Gastrocnemius medialis (tissue), 4 donors: ENCODE data around the gene FPGS. TPM values are rescaled to one million over a fixed set of nuclear protein-coding genes. Genes with fewer than 3 reads are reported as not detected.

ENCODE experiments used
- ATAC-seq, 2 donors: fragments of 150-250 bp; one replicate each; pipeline ENCODE4 v1.9.1; 2016
- DNase-seq, 2 donors: peaks; one replicate each; pipeline ENCODE4 v3.0.0-alpha.2; 2019
- H3K27ac ChIP-seq, 4 donors: fragments of 200-600 bp; sonication (generic); 1 replicate in 1 of 4; 2 replicates in 3 of 4; pipeline ENCODE4 v1.5.1; 2016 to 2018; ENCODE audit warnings: mild to moderate bottlenecking in 2 of 4, moderate library complexity in 1 of 4
- H3K27me3 ChIP-seq, 3 donors: fragments of 200-600 bp; sonication (generic) in 2 of 3; 1 replicate in 1 of 3; 2 replicates in 2 of 3; pipeline versions ENCODE4 v1.5.1 to v1.6.0; 2016 to 2019; ENCODE audit warnings: mild to moderate bottlenecking in 1 of 3, moderate library complexity in 1 of 3
- H3K36me3 ChIP-seq, 2 donors: fragments of 200-600 bp; sonication (generic) in 1 of 2; one replicate each; pipeline ENCODE4 v1.5.1; 2017 to 2018
- H3K4me1 ChIP-seq, 2 donors: fragments of 200-600 bp; sonication (generic) in 1 of 2; one replicate each; pipeline ENCODE4 v1.5.1; 2016 to 2017; ENCODE audit warnings: mild to moderate bottlenecking in 2 of 2
- H3K4me3 ChIP-seq, 4 donors: fragments of 200-600 bp; sonication (generic) in 3 of 4; 1 replicate in 1 of 4; 2 replicates in 3 of 4; pipeline ENCODE4 v1.5.1; 2016 to 2019; ENCODE audit warnings: mild to moderate bottlenecking in 2 of 4
- H3K9me3 ChIP-seq, 3 donors: fragments of 200-600 bp; sonication (generic) in 2 of 3; 1 replicate in 1 of 3; 2 replicates in 2 of 3; pipeline ENCODE4 v1.5.1; 2016 to 2019
- CTCF ChIP-seq, 5 experiments: fragments of 450-650 bp in 3 of 5; fragments of 200-600 bp in 2 of 5; sonication (generic) in 2 of 5; IDR thresholded peaks in 4 of 5; conservative IDR thresholded peaks in 1 of 5; 1 replicate in 4 of 5; 2 replicates in 1 of 5; pipeline ENCODE4 v1.5.1; 2016 to 2019; ENCODE audit warnings: antibody characterized with exemption in 5 of 5, mild to moderate bottlenecking in 3 of 5, moderate library complexity in 3 of 5
- POLR2A ChIP-seq, 2 donors: fragments of 450-650 bp; IDR thresholded peaks; one replicate each; pipeline ENCODE4 v1.6.1; 2017; ENCODE audit warnings: antibody characterized with exemption in 2 of 2, mild to moderate bottlenecking in 2 of 2, moderate library complexity in 2 of 2
- in situ Hi-C, 4 donors: fragments of 200-750 bp; cut with MboI; loops; one replicate each; pipeline versions ENCODE4 v1.15.0 to v1.8.0; 2017; ENCODE audit warnings: low sequenced_read_pairs in 4 of 4
- intact Hi-C: fragments of 100-400 bp; cut with DNase I; formaldehyde crosslinking; loops from one replicate; pipeline ENCODE4 v1.15.1; 2023; ENCODE audit warnings: low total_unique reads
- total RNA-seq, 4 donors: library from RNA; depleted of rRNA; stranded (reverse); fragments of >200 nt; gene quantifications; one replicate each; pipeline versions ENCODE4 v1.1.0 to v1.2.3, GENCODE V29; 2016

The FPGS gene
- total RNA-seq, 4 donors from 2014 or later = 36.4 to 87.6 (median 47.7) TPM

- no peaks in the 10 kb centered on the region for H3K9me3 ChIP-seq
- DNase-seq (no peak), ATAC-seq (peak in 1 of 2 donors; percentile 9)
- no peak overlapping the region for H3K4me3 ChIP-seq
- no peaks in the 10 kb centered on the region for H3K27me3 ChIP-seq
- TF ChIP-seq POLR2A (IDR thresholded peaks at IDR 0.05) (no peak), CTCF (IDR thresholded peaks at IDR 0.05 in 4 of 5, conservative IDR thresholded peaks at IDR 0.05 in 1 of 5) (no peak)
- intact Hi-C loops (no loop called here), in situ Hi-C loops (no loop called here)
- peaks cover 12% of the 10 kb centered on the region in 2 donors for H3K4me1 ChIP-seq
- H3K27ac ChIP-seq = peak overlapping the region in 1 of 4 donors; percentile 4
- H3K36me3 ChIP-seq = peaks cover 0 to 74% of the 10 kb centered on the region in 2 donors
These were observed 11.1 kb downstream of the FPGS start for GRCh38 chr9:127813686-127814226.

- Histone ChIP-seq H3K36me3 (peaks cover 0 to 75% of the 10 kb centered on the region in 2 donors), H3K4me3 (no peak overlapping the region), H3K4me1 (peaks cover 12 to 15% of the 10 kb centered on the region in 2 donors), H3K27me3 (no peaks in the 10 kb centered on the region), H3K9me3 (no peaks in the 10 kb centered on the region), H3K27ac (peak overlapping the region in 1 of 4 donors; percentile 4)
- TF ChIP-seq POLR2A (IDR thresholded peaks at IDR 0.05) (no peak), CTCF (IDR thresholded peaks at IDR 0.05 in 4 of 5, conservative IDR thresholded peaks at IDR 0.05 in 1 of 5) (no peak)
- ATAC-seq (no peak), DNase-seq (no peak)
- in situ Hi-C loops (no loop called here), intact Hi-C loops (no loop called here)
These were observed 12.2 kb downstream of the FPGS start for GRCh38 chr9:127814619-127815511.

GRCh38 chr9:127815512-127816361, 13.1 kb downstream of the FPGS start:
- Histone ChIP-seq H3K27me3 (no peaks in the 10 kb centered on the region), H3K9me3 (no peaks in the 10 kb centered on the region), H3K4me3 (no peak overlapping the region), H3K27ac (peak overlapping the region in 2 of 4 donors; percentile 4 to 78), H3K4me1 (peaks cover 12 to 19% of the 10 kb centered on the region in 2 donors), H3K36me3 (peaks cover 0 to 73% of the 10 kb centered on the region in 2 donors)
- intact Hi-C loops (no loop called here), in situ Hi-C loops (no loop called here)
- TF ChIP-seq CTCF (IDR thresholded peaks at IDR 0.05 in 4 of 5, conservative IDR thresholded peaks at IDR 0.05 in 1 of 5) (no peak), POLR2A (IDR thresholded peaks at IDR 0.05) (no peak)
- DNase-seq (no peak), ATAC-seq (no peak)

GRCh38 chr9:127816362-127816725, 13.7 kb downstream of the FPGS start:
- Histone ChIP-seq H3K4me3 (no peak overlapping the region), H3K27me3 (no peaks in the 10 kb centered on the region), H3K4me1 (peaks cover 12 to 19% of the 10 kb centered on the region in 2 donors), H3K9me3 (no peaks in the 10 kb centered on the region), H3K27ac (peak overlapping the region in 2 of 4 donors; percentile 78 to 80), H3K36me3 (peaks cover 0 to 68% of the 10 kb centered on the region in 2 donors)
- in situ Hi-C loops (no loop called here), intact Hi-C loops (no loop called here)
- no peak for DNase-seq
- no peak for TF ChIP-seq CTCF (IDR thresholded peaks at IDR 0.05 in 4 of 5, conservative IDR thresholded peaks at IDR 0.05 in 1 of 5)
- TF ChIP-seq POLR2A (IDR thresholded peaks at IDR 0.05) = no peak
- ATAC-seq = no peak
